ENCODE results near the gene SLIT3.

The SLIT3 gene

GRCh38 chr5:169265888-169266287 lies 35.1 kb downstream of the SLIT3 start:
- no peak for DNase-seq (ENCODE audit: low spot score)

- DNase-seq (ENCODE audit: low spot score), result no peak
Measured at GRCh38 chr5:169263591-169263990, 37.3 kb downstream of the SLIT3 start.

- DNase-seq (ENCODE audit: low spot score), result no peak
Measured at GRCh38 chr5:169260896-169261569, 39.9 kb downstream of the SLIT3 start.

GRCh38 chr5:169258372-169259000 lies 42.5 kb downstream of the SLIT3 start:
- no peak for DNase-seq (ENCODE audit: low spot score)

- no peak for DNase-seq (ENCODE audit: low spot score)
Measured at GRCh38 chr5:169256191-169256590, 44.7 kb downstream of the SLIT3 start.

GRCh38 chr5:169253071-169253470 lies 47.9 kb downstream of the SLIT3 start:
- DNase-seq (ENCODE audit: low spot score), result no peak

GRCh38 chr5:169251333-169252084 lies 49.4 kb downstream of the SLIT3 start:
- no peak for DNase-seq (ENCODE audit: low spot score)

GRCh38 chr5:169250887-169251286 lies 50.1 kb downstream of the SLIT3 start:
- no peak for DNase-seq (ENCODE audit: low spot score)

GRCh38 chr5:169248996-169249395 lies 51.9 kb downstream of the SLIT3 start:
- DNase-seq (ENCODE audit: low spot score), result no peak

GRCh38 chr5:169248550-169248949 lies 52.4 kb downstream of the SLIT3 start:
- DNase-seq (ENCODE audit: low spot score), result no peak

GRCh38 chr5:169244812-169245211 lies 56.1 kb downstream of the SLIT3 start:
- peak; percentile 65 for DNase-seq (ENCODE audit: low spot score)

- peak; percentile 79 for DNase-seq (ENCODE audit: low spot score)
Measured at GRCh38 chr5:169243651-169244422, 57.1 kb downstream of the SLIT3 start.

GRCh38 chr5:169242849-169243186 lies 58.1 kb downstream of the SLIT3 start:
- no peak for DNase-seq (ENCODE audit: low spot score)

- no peak for DNase-seq (ENCODE audit: low spot score)
Measured at GRCh38 chr5:169242175-169242848, 58.6 kb downstream of the SLIT3 start.

GRCh38 chr5:169229342-169229892 lies 71.5 kb downstream of the SLIT3 start:
- no peak for DNase-seq (ENCODE audit: low spot score)

GRCh38 chr5:169226895-169227294 lies 74.0 kb downstream of the SLIT3 start:
- DNase-seq (ENCODE audit: low spot score), result no peak

GRCh38 chr5:169225830-169226356 lies 75.0 kb downstream of the SLIT3 start:
- DNase-seq (ENCODE audit: low spot score), result no peak

- DNase-seq (ENCODE audit: low spot score), result no peak
Measured at GRCh38 chr5:169223595-169223953, 77.4 kb downstream of the SLIT3 start.

GRCh38 chr5:169222934-169223594 lies 77.9 kb downstream of the SLIT3 start:
- peak; percentile 55 for DNase-seq (ENCODE audit: low spot score)

GRCh38 chr5:169221519-169221918 lies 79.4 kb downstream of the SLIT3 start:
- no peak for DNase-seq (ENCODE audit: low spot score)

- no peak for DNase-seq (ENCODE audit: low spot score)
Measured at GRCh38 chr5:169219961-169220360, 81.0 kb downstream of the SLIT3 start.
